ENCODE results near the gene SPTLC1. TPM values are rescaled to one million over a fixed set of nuclear protein-coding genes. Genes with fewer than 3 reads are reported as not detected.
A peak's percentile ranks its signal among the peaks of the same experiment; 100 is the strongest.
"Not testable (repeated sequence)": the region's sequence is repeated elsewhere in the genome, so short reads cannot be mapped to it uniquely, and the experiment has no call there.

The SPTLC1 gene
- total and polyA plus RNA-seq, 2 of the 13 experiments (the other 11 are each of a cell fraction or from before 2014, with no cell fraction given) = 56.2 to 72.5 TPM

DNA sequence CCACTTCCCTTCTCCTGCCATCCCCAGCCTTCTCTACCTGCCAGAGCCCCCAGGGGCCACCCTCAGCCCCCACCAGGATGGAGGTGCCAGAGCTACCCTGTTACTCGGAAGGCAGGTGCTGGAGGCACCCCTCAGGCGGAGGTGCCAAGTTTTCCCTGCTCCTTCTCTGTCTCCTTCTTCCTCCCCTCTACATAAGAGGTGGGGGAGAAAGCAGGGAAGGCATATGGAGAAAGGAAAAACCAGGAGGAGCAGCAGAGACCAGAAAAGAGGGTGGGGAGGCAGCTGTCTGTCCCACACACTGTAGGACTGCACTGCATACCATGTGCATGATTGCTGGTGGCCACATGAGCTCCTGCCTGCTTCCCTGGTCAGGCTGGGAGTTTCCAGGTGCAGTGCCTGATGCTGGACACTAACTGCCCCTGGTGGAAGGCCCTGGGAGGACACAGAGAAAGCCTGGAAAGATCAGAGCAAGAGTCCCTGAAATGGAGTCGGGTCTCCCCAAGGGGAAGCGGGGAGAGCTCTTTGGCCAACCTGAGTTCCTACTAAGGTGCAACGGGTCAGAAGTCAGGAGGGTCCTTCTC lies 23.8 kb upstream of the SPTLC1 start:
- BruUV-seq (replicated peaks); H4K20me1 ChIP-seq (ENCODE audit: insufficient read depth, low read length); H3K36me3 ChIP-seq (replicated peaks in 1 of 2; ENCODE audit: control insufficient read depth in 1 of 2, insufficient read depth in 2 of 2, low read length in 2 of 2); H3K9me3 ChIP-seq (ENCODE audit: low read length); H3K79me2 ChIP-seq (ENCODE audit: insufficient read depth, low read length): not testable (repeated sequence)
- in situ Hi-C loops (cut with HindIII; ENCODE audit: extremely low pct_ligation_motif_present, low pct_unique_long_range_greater_than_20kb) = loop anchor here (10.0 to 25.0 kb wide), 2 partner anchors 298 to 496 kb away; no protein-coding TSS in a partner anchor
- H3K27me3 ChIP-seq (ENCODE audit: control insufficient read depth in 1 of 2, insufficient read depth in 2 of 2, low read length in 2 of 2) = peaks cover 1 to 23% of the 10 kb centered on the region in 2 experiments; a peak in 4 of 5 replicates
- H3K27ac ChIP-seq (ENCODE audit: extremely low read length, insufficient read depth, low read length) = peak overlapping the region; percentile 86
- peak; percentile 73 for ATAC-seq
- WGBS (ENCODE audit: low lambda C conversion rate) = 19% methylated on average over 5 of the region's 5 CpGs
- peak overlapping the region; percentile 92 for H3K4me2 ChIP-seq (ENCODE audit: low read depth, low read length)
- intact Hi-C loops (cut with micrococcal nuclease; ENCODE audit: unreplicated experiment) = loop anchor here (1.0 to 5.0 kb wide), 4 partner anchors 109 to 495 kb away; no protein-coding TSS in a partner anchor
- ChIA-PET POLR2A (interaction anchor here (0.8 to 2.1 kb wide), 11 partner anchors 8 to 532 kb away, joined by 3 to 12 read pairs (median 4); partner anchors contain the start of genes CENPP, IPPK, NOL8 and SPTLC1), CTCF (ENCODE audit: low intra/inter-chr PET ratio, low total read pairs) (interaction anchor here (2.0 to 2.1 kb wide), 2 partner anchors 300 to 496 kb away, joined by 4 to 7 read pairs; no protein-coding TSS in a partner anchor)
- H3K4me3 ChIP-seq (replicated peaks in 1 of 3; ENCODE audit: insufficient read depth in 1 of 3, low read depth in 2 of 3, low read length in 3 of 3) = peak overlapping the region; percentile 27 to 74 (median 28); a peak in 5 of 6 replicates
- H3K4me1 ChIP-seq (ENCODE audit: insufficient read depth, low read length) = peaks cover 48% of the 10 kb centered on the region
- DNase-seq (ENCODE audit: low spot score) = peak; percentile 73
- H3K9ac ChIP-seq (ENCODE audit: insufficient read depth, low read depth, low read length) = peak overlapping the region; percentile 51
- FAIRE-seq = peak; percentile 63
- H2AFZ ChIP-seq (ENCODE audit: low read length) = peak overlapping the region; percentile 79
- TF ChIP-seq TEAD3 (CRISPR knock-in tag; optimal IDR thresholded peaks at IDR 0.05; ENCODE audit: borderline replicate concordance) = peak; percentile 84
- peak; percentile 49; the same call in 1 of the 2 replicates for TF ChIP-seq KDM1A (CRISPR knock-in tag; IDR thresholded peaks at IDR 0.05)
- TF ChIP-seq, protein P1, sequence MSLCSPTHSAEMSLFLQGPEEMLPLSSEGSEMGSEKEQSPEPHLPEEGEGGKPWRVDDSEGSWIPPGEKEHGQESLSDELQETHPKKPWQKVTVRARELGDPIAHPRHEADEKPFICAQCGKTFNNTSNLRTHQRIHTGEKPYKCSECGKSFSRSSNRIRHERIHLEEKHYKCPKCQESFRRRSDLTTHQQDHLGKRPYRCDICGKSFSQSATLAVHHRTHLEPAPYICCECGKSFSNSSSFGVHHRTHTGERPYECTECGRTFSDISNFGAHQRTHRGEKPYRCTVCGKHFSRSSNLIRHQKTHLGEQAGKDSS (CRISPR knock-in tag; IDR thresholded peaks at IDR 0.05; ENCODE audit: borderline replicate concordance, low read depth) = peak; percentile 44; the same call in 1 of the 2 replicates
- TF ChIP-seq ZNF557 (CRISPR knock-in tag; IDR thresholded peaks at IDR 0.05) = peak; percentile 67; the same call in 1 of the 2 replicates
- 0 out of 2 replicates have a peak, but pooled peaks have one; percentile 10 for TF ChIP-seq HNF4A (CRISPR knock-in tag; IDR thresholded peaks at IDR 0.05)
- TF ChIP-seq ISL2 (CRISPR knock-in tag; IDR thresholded peaks at IDR 0.05) = 0 out of 2 replicates have a peak, but pooled peaks have one; percentile 9
- 0 out of 2 replicates have a peak, but pooled peaks have one; percentile 35 for TF ChIP-seq ZNF333 (CRISPR knock-in tag; IDR thresholded peaks at IDR 0.05; ENCODE audit: borderline replicate concordance)
- peak; percentile 84; the same call in 1 of the 2 replicates for TF ChIP-seq MYC (CRISPR knock-in tag; IDR thresholded peaks at IDR 0.05; ENCODE audit: borderline replicate concordance)
- TF ChIP-seq GATAD1 (CRISPR knock-in tag; IDR thresholded peaks at IDR 0.05) = 0 out of 2 replicates have a peak, but pooled peaks have one; percentile 8
- peak; percentile 15 for TF ChIP-seq ZNF781 (CRISPR knock-in tag; IDR thresholded peaks at IDR 0.05; ENCODE audit: borderline replicate concordance, not compliant biosample characterization)
- TF ChIP-seq, protein P2, sequence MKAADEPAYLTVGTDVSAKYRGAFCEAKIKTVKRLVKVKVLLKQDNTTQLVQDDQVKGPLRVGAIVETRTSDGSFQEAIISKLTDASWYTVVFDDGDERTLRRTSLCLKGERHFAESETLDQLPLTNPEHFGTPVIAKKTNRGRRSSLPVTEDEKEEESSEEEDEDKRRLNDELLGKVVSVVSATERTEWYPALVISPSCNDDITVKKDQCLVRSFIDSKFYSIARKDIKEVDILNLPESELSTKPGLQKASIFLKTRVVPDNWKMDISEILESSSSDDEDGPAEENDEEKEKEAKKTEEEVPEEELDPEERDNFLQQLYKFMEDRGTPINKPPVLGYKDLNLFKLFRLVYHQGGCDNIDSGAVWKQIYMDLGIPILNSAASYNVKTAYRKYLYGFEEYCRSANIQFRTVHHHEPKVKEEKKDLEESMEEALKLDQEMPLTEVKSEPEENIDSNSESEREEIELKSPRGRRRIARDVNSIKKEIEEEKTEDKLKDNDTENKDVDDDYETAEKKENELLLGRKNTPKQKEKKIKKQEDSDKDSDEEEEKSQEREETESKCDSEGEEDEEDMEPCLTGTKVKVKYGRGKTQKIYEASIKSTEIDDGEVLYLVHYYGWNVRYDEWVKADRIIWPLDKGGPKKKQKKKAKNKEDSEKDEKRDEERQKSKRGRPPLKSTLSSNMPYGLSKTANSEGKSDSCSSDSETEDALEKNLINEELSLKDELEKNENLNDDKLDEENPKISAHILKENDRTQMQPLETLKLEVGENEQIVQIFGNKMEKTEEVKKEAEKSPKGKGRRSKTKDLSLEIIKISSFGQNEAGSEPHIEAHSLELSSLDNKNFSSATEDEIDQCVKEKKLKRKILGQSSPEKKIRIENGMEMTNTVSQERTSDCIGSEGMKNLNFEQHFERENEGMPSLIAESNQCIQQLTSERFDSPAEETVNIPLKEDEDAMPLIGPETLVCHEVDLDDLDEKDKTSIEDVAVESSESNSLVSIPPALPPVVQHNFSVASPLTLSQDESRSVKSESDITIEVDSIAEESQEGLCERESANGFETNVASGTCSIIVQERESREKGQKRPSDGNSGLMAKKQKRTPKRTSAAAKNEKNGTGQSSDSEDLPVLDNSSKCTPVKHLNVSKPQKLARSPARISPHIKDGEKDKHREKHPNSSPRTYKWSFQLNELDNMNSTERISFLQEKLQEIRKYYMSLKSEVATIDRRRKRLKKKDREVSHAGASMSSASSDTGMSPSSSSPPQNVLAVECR (CRISPR knock-in tag; IDR thresholded peaks at IDR 0.05; ENCODE audit: borderline replicate concordance) = peak; percentile 35; the same call in 1 of the 2 replicates
- 0 out of 2 replicates have a peak, but pooled peaks have one; percentile 48 for TF ChIP-seq BRCA1 (CRISPR knock-in tag; IDR thresholded peaks at IDR 0.05)
- peak; percentile 46; the same call in 1 of the 2 replicates for TF ChIP-seq MEF2D (CRISPR knock-in tag; IDR thresholded peaks at IDR 0.05)
- TF ChIP-seq, protein P3, sequence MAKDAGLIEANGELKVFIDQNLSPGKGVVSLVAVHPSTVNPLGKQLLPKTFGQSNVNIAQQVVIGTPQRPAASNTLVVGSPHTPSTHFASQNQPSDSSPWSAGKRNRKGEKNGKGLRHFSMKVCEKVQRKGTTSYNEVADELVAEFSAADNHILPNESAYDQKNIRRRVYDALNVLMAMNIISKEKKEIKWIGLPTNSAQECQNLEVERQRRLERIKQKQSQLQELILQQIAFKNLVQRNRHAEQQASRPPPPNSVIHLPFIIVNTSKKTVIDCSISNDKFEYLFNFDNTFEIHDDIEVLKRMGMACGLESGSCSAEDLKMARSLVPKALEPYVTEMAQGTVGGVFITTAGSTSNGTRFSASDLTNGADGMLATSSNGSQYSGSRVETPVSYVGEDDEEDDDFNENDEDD (CRISPR knock-in tag; IDR thresholded peaks at IDR 0.05; ENCODE audit: borderline replicate concordance) = peak; percentile 75; the same call in 1 of the 2 replicates
